SK-N-SH (cell line): ENCODE results near the gene FDXACB1. TPM values are rescaled to one million over a fixed set of nuclear protein-coding genes. Genes with fewer than 3 reads are reported as not detected.

Source experiments
- CTCF ChIA-PET: fragments of 300-600, 350-600 bp; formaldehyde crosslinking; extraction: SDS; loops from one replicate; lab custom pipeline; 2021; lab: Yijun Ruan, JAX
- POLR2A ChIA-PET: fragments of 350-600 bp; sonication (Branson Sonifier 250); formaldehyde crosslinking; extraction: SDS; loops from one replicate; lab custom pipeline; 2020; ENCODE audit warnings: antibody characterized with exemption, inconsistent platforms; lab: Yijun Ruan, JAX
- DNase-seq: peaks from one replicate; pipeline ENCODE4 v3.0.0; 2012
- H2AFZ ChIP-seq: fragments of 200-600 bp; sonication (generic); 2 replicates; pipeline ENCODE4 v1.8.1; 2016; ENCODE audit warnings: antibody characterized with exemption, mild to moderate bottlenecking, low read depth
- H3F3A ChIP-seq: fragments of 200-600 bp; sonication (generic); replicated peaks from 2 replicates; pipeline ENCODE3; 2016; ENCODE audit warnings: antibody characterized with exemption, mild to moderate bottlenecking; ENCODE audit not compliant: insufficient read depth
- H3K27ac ChIP-seq, 2 experiments: fragments of 200-500 bp in 1 of 2; fragments of 200-600 bp in 1 of 2; sonication (Bioruptor generic) in 1 of 2; sonication (generic), shearing (Covaris generic) in 1 of 2; 2 replicates each; pipeline versions ENCODE4 v1.5.1 to v1.6.1; 2014 to 2016; ENCODE audit warnings: low read depth in 2 of 2, inconsistent platforms in 1 of 2, low read length in 1 of 2, mild to moderate bottlenecking in 1 of 2, mixed read lengths in 1 of 2
- H3K27me3 ChIP-seq: fragments of 200-600 bp; sonication (generic), shearing (Covaris generic); 2 replicates; pipeline ENCODE4 v1.6.1; 2016; ENCODE audit warnings: mixed run types; ENCODE audit not compliant: insufficient read depth
- H3K36me3 ChIP-seq, 2 experiments: fragments of 200-500 bp in 1 of 2; fragments of 200-600 bp in 1 of 2; sonication (Bioruptor generic) in 1 of 2; sonication (generic) in 1 of 2; replicated peaks in 1 of 2; 2 replicates each; pipeline versions ENCODE3 to v1.5.1; 2014 to 2016; ENCODE audit warnings: low read length in 1 of 2, mild to moderate bottlenecking in 1 of 2; ENCODE audit not compliant: insufficient read depth in 2 of 2, control insufficient read depth in 1 of 2
- H3K4me1 ChIP-seq, 2 experiments: fragments of 200-500 bp in 1 of 2; fragments of 200-600 bp in 1 of 2; sonication (Bioruptor generic) in 1 of 2; sonication (generic), shearing (Covaris generic) in 1 of 2; 2 replicates each; pipeline versions ENCODE4 v1.5.1 to v1.6.1; 2014 to 2016; ENCODE audit warnings: low read depth in 1 of 2, low read length in 1 of 2, mixed run types in 1 of 2; ENCODE audit not compliant: insufficient read depth in 2 of 2, control insufficient read depth in 1 of 2
- H3K4me2 ChIP-seq: fragments of 200-600 bp; sonication (generic), shearing (Covaris generic); 2 replicates; pipeline ENCODE4 v1.6.1; 2017; ENCODE audit warnings: mixed run types
- H3K4me3 ChIP-seq, 2 experiments: fragments of 200-500 bp in 1 of 2; fragments of 200-600 bp in 1 of 2; sonication (Bioruptor generic) in 1 of 2; sonication (generic), shearing (Covaris generic) in 1 of 2; 2 replicates each; pipeline versions ENCODE4 v1.5.1 to v1.8.1; 2014 to 2016; ENCODE audit warnings: low read depth in 2 of 2, inconsistent platforms in 1 of 2, low read length in 1 of 2, mild to moderate bottlenecking in 1 of 2, mixed read lengths in 1 of 2, moderate library complexity in 1 of 2
- H3K79me2 ChIP-seq: fragments of 200-600 bp; sonication (generic); 2 replicates; pipeline ENCODE4 v1.8.1; 2017; ENCODE audit warnings: mild to moderate bottlenecking; ENCODE audit not compliant: insufficient read depth
- H3K9ac ChIP-seq: fragments of 200-600 bp; sonication (generic); 2 replicates; pipeline ENCODE4 v1.6.1; 2017; ENCODE audit warnings: mixed run types
- H3K9me2 ChIP-seq: fragments of 200-600 bp; sonication (generic); 2 replicates; pipeline ENCODE4 v1.6.1; 2017; ENCODE audit warnings: mixed run types
- H3K9me3 ChIP-seq: fragments of 200-600 bp; sonication (generic); 2 replicates; pipeline ENCODE4 v1.6.1; 2017; ENCODE audit warnings: mixed run types, mild to moderate bottlenecking, moderate library complexity
- H4K20me1 ChIP-seq: fragments of 200-600 bp; sonication (generic); 2 replicates; pipeline ENCODE4 v1.6.1; 2017; ENCODE audit warnings: mild to moderate bottlenecking, mixed run types; ENCODE audit not compliant: insufficient read depth
- FOXM1 ChIP-seq: IDR thresholded peaks from 2 replicates; pipeline ENCODE4 v1.4.0; 2012; ENCODE audit warnings: low read depth, mild to moderate bottlenecking
- GABPA ChIP-seq: IDR thresholded peaks from 2 replicates; pipeline ENCODE4 v1.4.0; 2012; ENCODE audit warnings: low read depth, mild to moderate bottlenecking
- IRF3 ChIP-seq: fragments of 150-350 bp; IDR thresholded peaks from 2 replicates; pipeline ENCODE4 v1.6.1; 2016; ENCODE audit warnings: mild to moderate bottlenecking, low read depth, low read length
- JUND ChIP-seq: IDR thresholded peaks from 2 replicates; pipeline ENCODE4 v1.4.0; 2012
- NFIC ChIP-seq: IDR thresholded peaks from 2 replicates; pipeline ENCODE4 v1.4.0; 2012; ENCODE audit warnings: borderline replicate concordance
- PBX3 ChIP-seq: IDR thresholded peaks from 2 replicates; pipeline ENCODE4; 2012
- POLR2AphosphoS5 ChIP-seq: IDR thresholded peaks from 2 replicates; pipeline ENCODE4 v1.6.1; 2012; ENCODE audit warnings: low read depth, low read length
- RAD21 ChIP-seq: IDR thresholded peaks from 2 replicates; pipeline ENCODE4 v1.6.1; 2012; ENCODE audit warnings: mild to moderate bottlenecking, low read length
- RFX5 ChIP-seq: IDR thresholded peaks from 2 replicates; pipeline ENCODE4 v1.6.1; 2012; ENCODE audit warnings: mild to moderate bottlenecking, improper control_type of control experiment, low read length
- RXRA ChIP-seq: IDR thresholded peaks from 2 replicates; pipeline ENCODE4 v1.4.0; 2012; ENCODE audit warnings: low read depth, mild to moderate bottlenecking, borderline replicate concordance
- SIN3A ChIP-seq: IDR thresholded peaks from 2 replicates; pipeline ENCODE4 v1.6.1; 2012; ENCODE audit warnings: low read depth, mild to moderate bottlenecking, low read length, moderate library complexity, borderline replicate concordance
- TAF1 ChIP-seq: IDR thresholded peaks from 2 replicates; pipeline ENCODE4 v1.6.1; 2012; ENCODE audit warnings: low read depth, mild to moderate bottlenecking, low read length, moderate library complexity, borderline replicate concordance
- TCF12 ChIP-seq: IDR thresholded peaks from 2 replicates; pipeline ENCODE4 v1.4.0; 2012
- TEAD4 ChIP-seq: IDR thresholded peaks from 2 replicates; pipeline ENCODE4 v1.4.0; 2012; ENCODE audit warnings: mild to moderate bottlenecking, borderline replicate concordance; ENCODE audit not compliant: insufficient read depth
- USF1 ChIP-seq: IDR thresholded peaks from 2 replicates; pipeline ENCODE4 v1.4.0; 2012; ENCODE audit warnings: low read depth, borderline replicate concordance
- YY1 ChIP-seq: IDR thresholded peaks from 2 replicates; pipeline ENCODE4 v1.4.0; 2012; ENCODE audit warnings: low read depth, mild to moderate bottlenecking
- ZBTB33 ChIP-seq: IDR thresholded peaks from 2 replicates; pipeline ENCODE4 v1.4.0; 2012; ENCODE audit warnings: low read depth, borderline replicate concordance
- WGBS: methylation state at CpG from one replicate; pipeline ENCODE4 v1.1.6; 2017; ENCODE audit warnings: low lambda C conversion rate; 5-methylcytosine and 5-hydroxymethylcytosine counted together
- polyA plus RNA-seq, 3 experiments: library from polyadenylated mRNA; depleted of rRNA; stranded (reverse); fragments of >200 nt; gene quantifications; 2 replicates each; pipeline ENCODE4 v1.2.3, GENCODE V29; 2012

The FDXACB1 gene
- polyA plus RNA-seq, 1 of the 3 experiments (the other 2 are of a cell fraction): 2.8 TPM

- TF ChIP-seq RXRA: no peak
- TF ChIP-seq IRF3: no peak
- TF ChIP-seq GABPA: peak; percentile 87
- TF ChIP-seq TCF12: no peak
- TF ChIP-seq NFIC: 0 out of 2 replicates have a peak, but pooled peaks have one; percentile 10
- TF ChIP-seq RAD21: peak; percentile 77
- no peak for TF ChIP-seq USF1
- TF ChIP-seq POLR2AphosphoS5: peak; percentile 78
- peak; percentile 68; the same call in 1 of the 2 replicates for TF ChIP-seq SIN3A
- peak; percentile 82 for TF ChIP-seq YY1
- TF ChIP-seq RFX5: 0 out of 2 replicates have a peak, but pooled peaks have one; percentile 11
- TF ChIP-seq TAF1: peak; percentile 43; the same call in 1 of the 2 replicates
- no peak; the same call in 1 of the 2 replicates for TF ChIP-seq JUND
- no peak for TF ChIP-seq PBX3
These were observed at the start of gene FDXACB1, which contains the start of gene CFAP68 (continued) for GRCh38 chr11:111878849-111879636.

- Histone ChIP-seq H3K27me3 (no peaks in the 10 kb centered on the region), H3K36me3 (no peaks in the 10 kb centered on the region), H3K9me2 (no peaks in the 10 kb centered on the region), H2AFZ (peak overlapping the region; percentile 94), H3K27ac (peak overlapping the region; percentile 76 to 84), H3K4me1 (peaks cover 7 to 30% of the 10 kb centered on the region in 2 experiments), H3K79me2 (no peaks in the 10 kb centered on the region), H4K20me1 (no peaks in the 10 kb centered on the region), H3K9me3 (no peaks in the 10 kb centered on the region), H3F3A (peaks cover 24% of the 10 kb centered on the region), H3K9ac (peak overlapping the region; percentile 68), H3K4me3 (peak overlapping the region; percentile 49 to 59), H3K4me2 (peak overlapping the region; percentile 74)
- WGBS: 4% methylated on average over 23 of the region's 47 CpGs
- peak; percentile 97 for DNase-seq
- CTCF ChIA-PET: interaction anchor here (0.9 to 15.8 kb wide), 6 partner anchors 10 to 354 kb away, joined by 3 to 272 read pairs (median 4); partner anchors contain the start of gene DIXDC1
- POLR2A ChIA-PET: interaction anchor here (0.9 to 1.5 kb wide), 10 partner anchors 9 to 160 kb away, joined by 3 to 6 read pairs (median 3); partner anchors contain the start of genes ALG9, DIXDC1, FDXACB1 and PPP2R1B
- TF ChIP-seq POLR2AphosphoS5 (peak; percentile 89), YY1 (no peak), TEAD4 (no peak), NFIC (no peak), PBX3 (no peak), ZBTB33 (no peak), SIN3A (peak; percentile 22; the same call in 1 of the 2 replicates), FOXM1 (no peak)
These were observed 47.8 kb upstream of the FDXACB1 start for GRCh38 chr11:111926505-111927391.
